Transverse colon (tissue), 4 donors: ENCODE results near the gene RPGRIP1. TPM values are rescaled to one million over a fixed set of nuclear protein-coding genes. Genes with fewer than 3 reads are reported as not detected.
"Not testable (repeated sequence)": the region's sequence is repeated elsewhere in the genome, so short reads cannot be mapped to it uniquely, and the experiment has no call there.

Experiments
- DNase-seq: peaks from one replicate; pipeline ENCODE4 v3.0.0-alpha.2; 2019
- H3K27ac ChIP-seq, 4 donors: fragments of 200-600 bp; sonication (generic); 2 replicates each; pipeline ENCODE4 v1.5.1; 2016 to 2018; ENCODE audit warnings: inconsistent platforms in 4 of 4
- H3K27me3 ChIP-seq: fragments of 200-600 bp; sonication (generic); 2 replicates; pipeline ENCODE4 v1.5.1; 2017; ENCODE audit warnings: inconsistent platforms
- H3K36me3 ChIP-seq, 4 donors: fragments of 200-600 bp; sonication (generic); 2 replicates each; pipeline ENCODE4 v1.5.1; 2017 to 2019; ENCODE audit warnings: inconsistent platforms in 4 of 4
- H3K4me1 ChIP-seq, 4 donors: fragments of 200-600 bp; sonication (generic); 2 replicates each; pipeline ENCODE4 v1.5.1; 2017 to 2020; ENCODE audit warnings: inconsistent platforms in 4 of 4
- H3K4me3 ChIP-seq, 4 donors: fragments of 200-600 bp; sonication (generic); 1 replicate in 1 of 4; 2 replicates in 3 of 4; pipeline versions ENCODE4 v1.5.1 to v1.6.1; 2017 to 2019; ENCODE audit warnings: inconsistent platforms in 4 of 4
- H3K9me3 ChIP-seq, 2 donors: fragments of 200-600 bp; sonication (generic); 2 replicates each; pipeline ENCODE4 v1.5.1; 2017 to 2019; ENCODE audit warnings: inconsistent platforms in 2 of 2
- CTCF ChIP-seq, 5 experiments: fragments of 200-600 bp in 3 of 5; fragments of 450-650 bp in 2 of 5; sonication (generic) in 3 of 5; IDR thresholded peaks; 1 replicate in 2 of 5; 2 replicates in 3 of 5; pipeline ENCODE4 v1.5.1; 2016 to 2017; ENCODE audit warnings: antibody characterized with exemption in 5 of 5, inconsistent platforms in 3 of 5, mild to moderate bottlenecking in 2 of 5, moderate library complexity in 1 of 5
- EP300 ChIP-seq: sonication (generic); formaldehyde crosslinking; IDR thresholded peaks from one replicate; pipeline ENCODE4 v1.6.1; 2017; ENCODE audit warnings: antibody characterized with exemption, low read depth
- POLR2A ChIP-seq: fragments of 450-650 bp; IDR thresholded peaks from one replicate; pipeline ENCODE4 v1.6.1; 2016; ENCODE audit warnings: antibody characterized with exemption, mild to moderate bottlenecking, moderate library complexity
- POLR2AphosphoS5 ChIP-seq, 3 donors: sonication (generic); formaldehyde crosslinking; IDR thresholded peaks; one replicate each; pipeline ENCODE4 v1.6.1; 2016; ENCODE audit warnings: antibody characterized with exemption in 3 of 3
- whole genome bisulfite sequencing, 2 donors: methylation state at CpG; one replicate each; pipeline ENCODE4 v1.1.5; 2018; ENCODE audit warnings: low coverage in 1 of 2; 5-methylcytosine and 5-hydroxymethylcytosine counted together
- in situ Hi-C, 4 donors: fragments of 200-750 bp; cut with MboI; loops; one replicate each; pipeline versions ENCODE4 v1.15.0 to v1.15.1; 2017; ENCODE audit warnings: low sequenced_read_pairs in 3 of 4, low pct_ligation_motif_present in 1 of 4, low pct_unique_long_range_greater_than_20kb in 1 of 4
- intact Hi-C: fragments of 100-400 bp; cut with DNase I; formaldehyde crosslinking; loops from one replicate; pipeline ENCODE4 v1.15.1; 2023; ENCODE audit warnings: low total_unique reads
- total RNA-seq, 4 donors: library from RNA; depleted of rRNA; stranded (reverse); fragments of >200 nt; gene quantifications; one replicate each; pipeline ENCODE4 v1.1.0, GENCODE V29; 2016

RPGRIP1 gene
- total RNA-seq, 4 donors from 2014 or later = 0.27 to 0.48 TPM; not detected in 2

- 0 to 1% methylated on average over 1 to 49 of the region's 49 CpGs for WGBS, 2 donors
- Histone ChIP-seq H3K4me3 (peak within 1 kb of the TSS; percentile 61 to 94 (median 84)), H3K36me3 (peaks cover 0 to 13% (median under 1%) of the 10 kb centered on the region in 4 donors), H3K9me3 (no peaks in the 10 kb centered on the region), H3K27ac (peak within 1 kb of the TSS; percentile 96 to 99 (median 96)), H3K27me3 (no peaks in the 10 kb centered on the region), H3K4me1 (peaks cover 18 to 43% (median 31%) of the 10 kb centered on the region in 4 donors)
- TF ChIP-seq POLR2AphosphoS5 (IDR thresholded peaks at IDR 0.05) = peak; percentile 97 to 99 (median 98)
- TF ChIP-seq EP300 = no peak
- peak; percentile 98 for TF ChIP-seq POLR2A
- TF ChIP-seq CTCF (IDR thresholded peaks at IDR 0.05) = no peak
- DNase-seq = peak; percentile 100
- intact Hi-C loops (no loop called here), in situ Hi-C loops (no loop called here)
Observed at GRCh38 chr14:21269252-21270046, 10.4 kb upstream of the RPGRIP1 start, which contains the start of gene HNRNPC. Gene HNRNPC, minus strand, starts transcription at chr14:21269442. Its CDS starts 35,249 bp downstream, at chr14:21234193.

GRCh38 chr14:21272661-21273060 is 7.2 kb upstream of the RPGRIP1 start:
- H3K27ac ChIP-seq, H3K4me3 ChIP-seq, in situ Hi-C loops, H3K27me3 ChIP-seq, H3K9me3 ChIP-seq, H3K36me3 ChIP-seq, intact Hi-C loops, DNase-seq: not testable (repeated sequence)
- H3K4me1 ChIP-seq = peaks cover 3 to 11% (median 6%) of the 10 kb centered on the region in 4 donors
- WGBS, 2 donors = 88 to 90% methylated on average over 2 to 17 of the region's 17 CpGs

GRCh38 chr14:21275261-21275858 is 4.5 kb upstream of the RPGRIP1 start:
- intact Hi-C loops (no loop called here), in situ Hi-C loops (no loop called here)
- no peak overlapping the region for H3K27ac ChIP-seq
- no peak for DNase-seq
- H3K27me3 ChIP-seq = no peaks in the 10 kb centered on the region
- no peak for TF ChIP-seq POLR2AphosphoS5 (IDR thresholded peaks at IDR 0.05)
- TF ChIP-seq POLR2A = no peak
- TF ChIP-seq EP300 = no peak
- no peak for TF ChIP-seq CTCF (IDR thresholded peaks at IDR 0.05)
- no peaks in the 10 kb centered on the region for H3K4me1 ChIP-seq
- H3K9me3 ChIP-seq = no peaks in the 10 kb centered on the region
- no peak overlapping the region for H3K4me3 ChIP-seq
- H3K36me3 ChIP-seq = no peaks in the 10 kb centered on the region
- 70 to 80% methylated on average over 3 to 9 of the region's 9 CpGs for WGBS, 2 donors

- H3K36me3 ChIP-seq = no peaks in the 10 kb centered on the region
- intact Hi-C loops (no loop called here), in situ Hi-C loops (no loop called here)
- H3K27ac ChIP-seq = no peak overlapping the region
- H3K27me3 ChIP-seq = no peaks in the 10 kb centered on the region
- WGBS, 2 donors = 78% methylated on average over 4 of the region's 4 CpGs
- no peaks in the 10 kb centered on the region for H3K9me3 ChIP-seq
- H3K4me1 ChIP-seq = no peaks in the 10 kb centered on the region
- no peak for DNase-seq
- no peak for TF ChIP-seq POLR2AphosphoS5 (IDR thresholded peaks at IDR 0.05)
- no peak for TF ChIP-seq CTCF (IDR thresholded peaks at IDR 0.05)
- TF ChIP-seq EP300 = no peak
- TF ChIP-seq POLR2A = no peak
- no peak overlapping the region for H3K4me3 ChIP-seq
Observed at GRCh38 chr14:21278632-21279031, 1.3 kb upstream of the RPGRIP1 start.

- WGBS, 2 donors = 88 to 94% methylated on average over 5 to 8 of the region's 8 CpGs
Observed at GRCh38 chr14:21281917-21282316, 2.0 kb downstream of the RPGRIP1 start.

GRCh38 chr14:21286516-21286915 is 6.6 kb downstream of the RPGRIP1 start:
- in situ Hi-C loops = not testable (repeated sequence)

More at GRCh38 chr14:21281917-21282316, 2.0 kb downstream of the RPGRIP1 start:
- H3K27me3 ChIP-seq, in situ Hi-C loops, H3K27ac ChIP-seq, DNase-seq, intact Hi-C loops, H3K4me1 ChIP-seq, H3K9me3 ChIP-seq, H3K36me3 ChIP-seq, H3K4me3 ChIP-seq: not testable (repeated sequence)

More at GRCh38 chr14:21286516-21286915, 6.6 kb downstream of the RPGRIP1 start:
- 98 to 100% methylated on average over 2 of the region's 2 CpGs for WGBS, 2 donors
- H3K27me3 ChIP-seq, H3K4me1 ChIP-seq, H3K27ac ChIP-seq, intact Hi-C loops, H3K36me3 ChIP-seq, H3K9me3 ChIP-seq, DNase-seq, H3K4me3 ChIP-seq: not testable (repeated sequence)
